Measurements from ENCODE around the gene NDUFS8. TPM values are rescaled to one million over a fixed set of nuclear protein-coding genes. Genes with fewer than 3 reads are reported as not detected.

NDUFS8 gene
- total and polyA plus RNA-seq, 2 experiments from 2014 or later = 175 to 308 TPM

DNA sequence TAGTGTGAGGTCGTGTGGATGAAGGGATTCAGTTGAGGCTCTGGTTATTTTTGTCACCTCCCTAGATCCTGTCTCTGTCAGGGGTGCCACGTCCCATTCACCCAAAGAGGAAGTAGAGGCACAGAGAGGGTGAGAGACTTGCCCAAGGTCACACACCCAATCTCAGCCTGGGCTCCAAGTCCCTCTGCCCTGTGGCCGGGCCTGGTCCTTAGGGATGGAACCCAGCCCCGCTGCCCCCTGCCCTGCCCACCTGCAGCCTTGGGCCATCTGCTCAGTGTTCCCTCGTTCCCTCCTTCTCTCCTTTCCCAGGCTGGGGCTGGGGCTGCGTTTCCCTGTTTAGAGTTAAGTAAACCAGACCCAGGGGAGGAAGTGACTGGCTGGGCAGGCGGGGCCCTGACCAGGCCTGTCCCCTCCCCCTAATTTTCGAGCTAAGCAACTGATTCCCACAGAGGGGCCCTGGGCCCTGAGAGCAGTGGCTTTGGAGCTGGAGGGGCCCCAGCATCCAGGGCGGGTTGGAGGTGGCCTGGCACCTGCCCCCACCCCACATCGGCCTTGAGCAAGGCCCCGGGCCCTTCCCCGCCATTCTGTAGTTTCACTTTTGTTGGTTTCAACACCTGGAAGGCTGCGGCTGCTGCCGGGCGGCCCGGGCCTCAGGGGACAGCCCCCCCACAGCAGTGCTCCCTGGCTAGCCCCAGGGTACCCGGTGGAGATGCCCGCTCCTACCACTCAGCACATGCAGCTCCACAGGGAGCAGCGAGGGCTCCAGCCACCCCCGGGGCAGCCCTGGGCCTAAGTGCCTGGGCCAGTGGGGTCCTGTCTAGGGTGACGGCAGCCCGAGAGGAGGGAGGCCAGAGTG is 9.8 kb downstream of the NDUFS8 start:
- DNase-seq (ENCODE audit: low spot score) = peak; percentile 75
- Mint-ChIP-seq H3K4me1 (peaks cover 7% of the 10 kb centered on the region), H3K4me3 (peak overlapping the region; percentile 55), H3K36me3 (ENCODE audit: low read depth) (peaks cover under 1% of the 10 kb centered on the region; the same call in 1 of the 3 replicates), H3K27ac (peak overlapping the region; percentile 52; the same call in 1 of the 2 replicates), H3K27me3 (ENCODE audit: insufficient read depth, low read depth, poor library complexity) (peaks cover 12% of the 10 kb centered on the region), H3K9me3 (no peaks in the 10 kb centered on the region)
- Histone ChIP-seq H3K9me2 (ENCODE audit: insufficient read depth) (no peaks in the 10 kb centered on the region), H3K4me3 (peak overlapping the region; percentile 26), H3K27me3 (ENCODE audit: insufficient read depth) (no peaks in the 10 kb centered on the region), H3F3A (replicated peaks; ENCODE audit: low read depth) (peaks cover 10% of the 10 kb centered on the region; the same call in 1 of the 2 replicates), H3K79me2 (replicated peaks; ENCODE audit: insufficient read depth) (no peaks in the 10 kb centered on the region), H2AFZ (peak overlapping the region; percentile 23), H3K27ac (ENCODE audit: low read depth) (0 out of 2 replicates have a peak overlapping the region, but pooled peaks have one; percentile 50), H3K36me3 (ENCODE audit: insufficient read depth) (no peaks in the 10 kb centered on the region), H3K4me2 (peak overlapping the region; percentile 90), H3K4me1 (ENCODE audit: insufficient read depth) (peaks cover 18% of the 10 kb centered on the region), H4K20me1 (replicated peaks; ENCODE audit: insufficient read depth) (no peaks in the 10 kb centered on the region)
- peak; percentile 19 for ATAC-seq
- TF ChIP-seq ZNF331 (CRISPR knock-in tag; IDR thresholded peaks at IDR 0.05; ENCODE audit: low read depth) = no peak
- no peak for TF ChIP-seq EZH2phosphoT487 (IDR thresholded peaks at IDR 0.05; ENCODE audit: unreplicated experiment)
- no peak for TF ChIP-seq ZNF114 (CRISPR knock-in tag; IDR thresholded peaks at IDR 0.05)
- no peak for TF ChIP-seq EZH2 (IDR thresholded peaks at IDR 0.05; ENCODE audit: low read depth, unreplicated experiment)
- TF ChIP-seq, protein P1, sequence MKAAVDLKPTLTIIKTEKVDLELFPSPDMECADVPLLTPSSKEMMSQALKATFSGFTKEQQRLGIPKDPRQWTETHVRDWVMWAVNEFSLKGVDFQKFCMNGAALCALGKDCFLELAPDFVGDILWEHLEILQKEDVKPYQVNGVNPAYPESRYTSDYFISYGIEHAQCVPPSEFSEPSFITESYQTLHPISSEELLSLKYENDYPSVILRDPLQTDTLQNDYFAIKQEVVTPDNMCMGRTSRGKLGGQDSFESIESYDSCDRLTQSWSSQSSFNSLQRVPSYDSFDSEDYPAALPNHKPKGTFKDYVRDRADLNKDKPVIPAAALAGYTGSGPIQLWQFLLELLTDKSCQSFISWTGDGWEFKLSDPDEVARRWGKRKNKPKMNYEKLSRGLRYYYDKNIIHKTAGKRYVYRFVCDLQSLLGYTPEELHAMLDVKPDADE (IDR thresholded peaks at IDR 0.05) = no peak
- TF ChIP-seq ZNF462 (CRISPR knock-in tag; IDR thresholded peaks at IDR 0.05) = no peak
- TF ChIP-seq CTCF (conservative IDR thresholded peaks at IDR 0.05; ENCODE audit: low read depth in 2 of 2) = no peak
- TF ChIP-seq POLR2AphosphoS5 (IDR thresholded peaks at IDR 0.05; ENCODE audit: low read depth) = no peak
- TF ChIP-seq NANOG (IDR thresholded peaks at IDR 0.05; ENCODE audit: borderline replicate concordance) = no peak
- no peak for TF ChIP-seq STAT1 (IDR thresholded peaks at IDR 0.05; ENCODE audit: unreplicated experiment)

All from GM23338 (cell line).